Liver (tissue), 9 donors: ENCODE data around the gene TGFB1I1. TPM values are rescaled to one million over a fixed set of nuclear protein-coding genes. Genes with fewer than 3 reads are reported as not detected.

Source experiments
- DNase-seq: peaks from one replicate; pipeline ENCODE4 v3.0.0-alpha.2; 2017; ENCODE audit warnings: low spot score
- H3K27ac ChIP-seq, 2 donors: one replicate each; pipeline ENCODE4 v1.7.0; 2013; ENCODE audit warnings: inconsistent platforms in 2 of 2, low read length in 2 of 2, control low read depth in 1 of 2, low read depth in 1 of 2, mild to moderate bottlenecking in 1 of 2
- H3K27me3 ChIP-seq, 4 donors: one replicate each; pipeline versions ENCODE4 v1.6.1 to v1.7.0; 2013; ENCODE audit warnings: low read length in 3 of 4, inconsistent platforms in 1 of 4, mild to moderate bottlenecking in 1 of 4, moderate library complexity in 1 of 4; ENCODE audit not compliant: control insufficient read depth in 4 of 4, insufficient read depth in 4 of 4
- H3K36me3 ChIP-seq, 4 donors: one replicate each; pipeline versions ENCODE4 v1.6.1 to v1.7.0; 2013; ENCODE audit warnings: low read length in 3 of 4, mild to moderate bottlenecking in 3 of 4, low read depth in 1 of 4, moderate library complexity in 1 of 4; ENCODE audit not compliant: control insufficient read depth in 4 of 4, insufficient read depth in 3 of 4
- H3K4me1 ChIP-seq, 4 donors: one replicate each; pipeline versions ENCODE4 v1.6.1 to v1.7.0; 2013; ENCODE audit warnings: low read length in 3 of 4, mild to moderate bottlenecking in 3 of 4, moderate library complexity in 1 of 4; ENCODE audit not compliant: control insufficient read depth in 4 of 4, insufficient read depth in 4 of 4
- H3K4me3 ChIP-seq, 3 donors: one replicate each; pipeline versions ENCODE4 v1.6.1 to v1.7.0; 2013; ENCODE audit warnings: low read length in 3 of 3, control low read depth in 1 of 3, low read depth in 1 of 3, mild to moderate bottlenecking in 1 of 3
- H3K9ac ChIP-seq, 2 donors: one replicate each; pipeline ENCODE4 v1.7.0; 2013; ENCODE audit warnings: low read length in 2 of 2, mild to moderate bottlenecking in 2 of 2, moderate library complexity in 2 of 2, control low read depth in 1 of 2, low read depth in 1 of 2
- H3K9me3 ChIP-seq, 4 donors: one replicate each; pipeline versions ENCODE4 v1.6.1 to v1.7.0; 2013; ENCODE audit warnings: low read length in 3 of 4; ENCODE audit not compliant: control insufficient read depth in 4 of 4
- ATF3 ChIP-seq: IDR thresholded peaks from 2 replicates; pipeline ENCODE4 v1.6.1; 2016; ENCODE audit warnings: antibody characterized with exemption
- CTCF ChIP-seq: fragments of 150-350 bp; IDR thresholded peaks from 2 replicates; pipeline ENCODE4 v1.5.1; 2017; ENCODE audit warnings: improper control_type of control experiment, low read depth, low read length; ENCODE audit not compliant: missing input control
- EGR1 ChIP-seq, 2 donors: IDR thresholded peaks; 2 replicates each; pipeline ENCODE4 v1.6.1; 2016 to 2018; ENCODE audit warnings: antibody characterized with exemption in 2 of 2, low read depth in 2 of 2
- FOXA1 ChIP-seq: IDR thresholded peaks from 2 replicates; pipeline ENCODE4 v1.6.1; 2016; ENCODE audit warnings: antibody characterized with exemption
- GABPA ChIP-seq, 2 donors: IDR thresholded peaks in 1 of 2; conservative IDR thresholded peaks in 1 of 2; 2 replicates each; pipeline ENCODE4 v1.6.1; 2016; ENCODE audit warnings: antibody characterized with exemption in 2 of 2, mild to moderate bottlenecking in 1 of 2, moderate library complexity in 1 of 2
- HNF4A ChIP-seq, 2 donors: conservative IDR thresholded peaks; 2 replicates each; pipeline ENCODE4 v1.6.1; 2016; ENCODE audit warnings: antibody characterized with exemption in 2 of 2, mild to moderate bottlenecking in 2 of 2
- JUND ChIP-seq, 2 donors: IDR thresholded peaks; 2 replicates each; pipeline ENCODE4 v1.6.1; 2016; ENCODE audit warnings: antibody characterized with exemption in 2 of 2
- MAX ChIP-seq: IDR thresholded peaks from 2 replicates; pipeline ENCODE4 v1.6.1; 2016; ENCODE audit warnings: antibody characterized with exemption
- NR2F2 ChIP-seq: IDR thresholded peaks from 2 replicates; pipeline ENCODE4 v1.6.1; 2016; ENCODE audit warnings: antibody characterized with exemption
- RAD21 ChIP-seq, 2 donors: IDR thresholded peaks; 2 replicates each; pipeline ENCODE4 v1.6.1; 2016; ENCODE audit warnings: antibody characterized with exemption in 2 of 2, mild to moderate bottlenecking in 2 of 2
- REST ChIP-seq: IDR thresholded peaks from 2 replicates; pipeline ENCODE4 v1.6.1; 2016; ENCODE audit warnings: antibody characterized with exemption, mild to moderate bottlenecking
- RXRA ChIP-seq, 2 donors: IDR thresholded peaks; 2 replicates each; pipeline ENCODE4 v1.6.1; 2017 to 2018; ENCODE audit warnings: antibody characterized with exemption in 2 of 2, mild to moderate bottlenecking in 1 of 2
- SP1 ChIP-seq: IDR thresholded peaks from 2 replicates; pipeline ENCODE4 v1.6.1; 2018; ENCODE audit warnings: antibody characterized with exemption, mild to moderate bottlenecking
- TAF1 ChIP-seq: conservative IDR thresholded peaks from 2 replicates; pipeline ENCODE4 v1.6.1; 2016; ENCODE audit warnings: antibody characterized with exemption, mild to moderate bottlenecking
- ZBTB33 ChIP-seq: IDR thresholded peaks from 2 replicates; pipeline ENCODE4 v1.6.1; 2016; ENCODE audit warnings: antibody characterized with exemption
- WGBS: extraction: QIAGEN DNeasy Blood & Tissue Kit; methylation state at CpG from one replicate; pipeline ENCODE4 v1.1.7; 2013; 5-methylcytosine and 5-hydroxymethylcytosine counted together
- polyA plus RNA-seq, 2 donors: library from polyadenylated mRNA; stranded (reverse) in 1 of 2; unstranded in 1 of 2; fragments of 200-250 nt in 1 of 2; fragments of >200 nt in 1 of 2; fragmentation: Nextera tagmentation in 1 of 2; extraction: Ambion mirVana in 1 of 2; gene quantifications; one replicate each; pipeline versions ENCODE4 v1.2.1 to v1.2.3, GENCODE V29; 2013 to 2015
- total RNA-seq, 2 donors: library from RNA; depleted of rRNA; stranded (reverse); fragments of >200 nt; gene quantifications; one replicate each; pipeline ENCODE4 v1.2.3, GENCODE V29; 2014
- donor health status: healthy.
- donor health status: healthy.
- donor health status: healthy.
- donor health status: healthy.
- donor health status: healthy.

Gene TGFB1I1
- total and polyA plus RNA-seq, 4 donors: 4.2 to 8.3 (median 5.8) TPM

GRCh38 chr16:31429796-31430195, 42.2 kb upstream of the TGFB1I1 start:
- TF ChIP-seq JUND (IDR thresholded peaks at IDR 0.05): no peak
- H3K9me3 ChIP-seq: no peaks in the 10 kb centered on the region
- WGBS: 90% methylated on average over 3 of the region's 3 CpGs
- H3K27ac ChIP-seq: no peak overlapping the region
- H3K4me1 ChIP-seq: peaks cover 3 to 7% (median 5%) of the 10 kb centered on the region in 4 donors
- H3K36me3 ChIP-seq: no peaks in the 10 kb centered on the region
- H3K4me3 ChIP-seq: no peak overlapping the region
- H3K27me3 ChIP-seq: no peaks in the 10 kb centered on the region
- no peak overlapping the region for H3K9ac ChIP-seq
- DNase-seq: no peak

GRCh38 chr16:31430380-31431052, 41.4 kb upstream of the TGFB1I1 start:
- no peak for TF ChIP-seq ATF3
- no peak for TF ChIP-seq FOXA1
- TF ChIP-seq TAF1: no peak
- TF ChIP-seq ZBTB33: no peak
- TF ChIP-seq SP1: no peak
- no peak for TF ChIP-seq EGR1 (IDR thresholded peaks at IDR 0.05; ENCODE audit: low read depth in 2 of 2)
- no peak for TF ChIP-seq JUND (IDR thresholded peaks at IDR 0.05)
- no peak for TF ChIP-seq RXRA (IDR thresholded peaks at IDR 0.05)
- no peak for TF ChIP-seq NR2F2
- TF ChIP-seq CTCF: no peak
- TF ChIP-seq MAX: no peak
- no peak for TF ChIP-seq RAD21 (IDR thresholded peaks at IDR 0.05)
- TF ChIP-seq HNF4A (conservative IDR thresholded peaks at IDR 0.05): no peak
- no peak for TF ChIP-seq GABPA (IDR thresholded peaks at IDR 0.05 in 1 of 2, conservative IDR thresholded peaks at IDR 0.05 in 1 of 2)
- TF ChIP-seq REST: no peak
- Histone ChIP-seq H3K36me3 (no peaks in the 10 kb centered on the region), H3K4me3 (no peak overlapping the region), H3K9ac (no peak overlapping the region), H3K9me3 (no peaks in the 10 kb centered on the region), H3K4me1 (peaks cover 3 to 7% (median 5%) of the 10 kb centered on the region in 4 donors), H3K27ac (no peak overlapping the region), H3K27me3 (no peaks in the 10 kb centered on the region)
- WGBS: 68% methylated on average over 5 of the region's 5 CpGs
- DNase-seq: no peak
